A549 (cell line): ENCODE measurements around the gene PRDX5. TPM values are rescaled to one million over a fixed set of nuclear protein-coding genes. Genes with fewer than 3 reads are reported as not detected.

Experiments used
- ATAC-seq, 2 experiments: fragments of 200-7000 bp in 1 of 2; fragments of >200 bp in 1 of 2; cut with Nextera tagmentation in 1 of 2; cut with Tn5 transposase in 1 of 2; 3 replicates each; pipeline versions ENCODE4 v1.8.0 to v1.9.1; 2018 to 2020; ENCODE audit warnings: mild to moderate bottlenecking in 1 of 2, moderate library complexity in 1 of 2
- CTCF ChIA-PET: fragments of 300-600 bp; sonication (Branson Sonifier 250); formaldehyde crosslinking; extraction: SDS; loops from one replicate; lab custom pipeline; 2021; ENCODE audit warnings: antibody characterized with exemption, inconsistent platforms; lab: Yijun Ruan, JAX
- POLR2A ChIA-PET: fragments of 350-600 bp; formaldehyde crosslinking; extraction: SDS; loops from one replicate; lab custom pipeline; 2021; ENCODE audit warnings: antibody characterized with exemption, inconsistent platforms; lab: Yijun Ruan, JAX
- DNase-seq, 2 experiments: peaks; one replicate each; pipeline versions ENCODE4 v3.0.0 to v3.0.0-alpha.2; 2011 to 2016; ENCODE audit warnings: low read depth in 1 of 2, low spot score in 1 of 2
- FAIRE-seq: peaks from 2 replicates; lab custom pipeline; 2011; peaks lifted over from hg19 to GRCh38; lab: Jason Lieb, UNC
- H3K27ac ChIP-seq, 2 experiments: fragments of >200 bp; sonication (Bioruptor Twin); formaldehyde crosslinking; 3 replicates each; pipeline ENCODE4 v1.5.1; 2016 to 2017
- H3K4me1 ChIP-seq: fragments of >200 bp; sonication (Bioruptor Twin); formaldehyde crosslinking; 3 replicates; pipeline ENCODE4 v1.6.1; 2016
- H3K4me2 ChIP-seq: fragments of >200 bp; sonication (Bioruptor Twin); formaldehyde crosslinking; 3 replicates; pipeline ENCODE4 v1.6.1; 2016
- H3K4me3 ChIP-seq: fragments of >200 bp; sonication (Bioruptor Twin); formaldehyde crosslinking; 3 replicates; pipeline ENCODE4 v1.5.1; 2016
- H3K9me3 ChIP-seq: fragments of >200 bp; sonication (Bioruptor Twin); formaldehyde crosslinking; 3 replicates; pipeline ENCODE4 v1.6.1; 2016
- CBX2 ChIP-seq: fragments of 200-600 bp; sonication (generic); IDR thresholded peaks from 2 replicates; pipeline ENCODE4 v1.6.1; 2016; ENCODE audit warnings: low read depth, mild to moderate bottlenecking, borderline replicate concordance
- CEBPB ChIP-seq, 2 experiments: fragments of >200 bp in 1 of 2; sonication (Bioruptor Twin) in 1 of 2; formaldehyde crosslinking in 1 of 2; IDR thresholded peaks; 2 replicates each; pipeline ENCODE4 v1.6.1; 2012 to 2016
- FOSB ChIP-seq: fragments of 250-450 bp; sonication (Bioruptor Pico); IDR thresholded peaks from 2 replicates; pipeline ENCODE4 v1.5.0; 2020; ENCODE audit warnings: mild to moderate bottlenecking, moderate library complexity
- HDAC2 ChIP-seq: fragments of 200-600 bp; sonication (generic); IDR thresholded peaks from 2 replicates; pipeline ENCODE4 v1.6.1; 2016
- HOXA7 ChIP-seq: fragments of 250-450 bp; sonication (Bioruptor Pico); IDR thresholded peaks from 2 replicates; pipeline ENCODE4 v1.5.0; 2020; ENCODE audit warnings: mild to moderate bottlenecking, moderate library complexity
- HOXB13 ChIP-seq: fragments of 250-450 bp; sonication (Bioruptor Pico); IDR thresholded peaks from 2 replicates; pipeline ENCODE4 v1.5.0; 2020; ENCODE audit warnings: low read depth, mild to moderate bottlenecking, moderate library complexity
- HOXB5 ChIP-seq: fragments of 250-450 bp; sonication (Bioruptor Pico); IDR thresholded peaks from 2 replicates; pipeline ENCODE4 v1.5.0; 2020; ENCODE audit warnings: mild to moderate bottlenecking, moderate library complexity
- JUN ChIP-seq, 2 experiments: fragments of >200 bp; sonication (Bioruptor Twin); formaldehyde crosslinking; IDR thresholded peaks; 2 replicates in 1 of 2; 3 replicates in 1 of 2; pipeline ENCODE4 v1.6.1; 2016 to 2017
- MAX ChIP-seq: IDR thresholded peaks from 2 replicates; pipeline ENCODE4 v1.6.1; 2012
- MAZ ChIP-seq: fragments of 150-350 bp; IDR thresholded peaks from 2 replicates; pipeline ENCODE4 v1.6.1; 2014; ENCODE audit warnings: antibody characterized with exemption, low read depth, low read length, borderline replicate concordance
- MYC ChIP-seq: IDR thresholded peaks from 2 replicates; pipeline ENCODE4 v1.6.1; 2012; ENCODE audit warnings: mild to moderate bottlenecking, inconsistent platforms, low read length, improper control_type of control experiment, borderline replicate concordance
- NR3C1 ChIP-seq: fragments of >200 bp; sonication (Bioruptor Twin); formaldehyde crosslinking; IDR thresholded peaks from 3 replicates; pipeline ENCODE4 v1.6.1; 2017
- PBX3 ChIP-seq: IDR thresholded peaks from 2 replicates; pipeline ENCODE4 v1.6.1; 2012
- PHF8 ChIP-seq: fragments of 200-600 bp; sonication (generic); IDR thresholded peaks from 2 replicates; pipeline ENCODE4 v1.6.1; 2016; ENCODE audit warnings: low read depth, mild to moderate bottlenecking, antibody characterized with exemption, moderate library complexity, borderline replicate concordance
- POLR2A ChIP-seq: IDR thresholded peaks from 2 replicates; pipeline ENCODE4 v1.6.1; 2012; ENCODE audit warnings: mild to moderate bottlenecking, low read length
- RAD21 ChIP-seq, 2 experiments: fragments of >200 bp in 1 of 2; sonication (Bioruptor Twin) in 1 of 2; formaldehyde crosslinking in 1 of 2; IDR thresholded peaks in 1 of 2; conservative IDR thresholded peaks in 1 of 2; 2 replicates in 1 of 2; 3 replicates in 1 of 2; pipeline ENCODE4 v1.6.1; 2012 to 2018; ENCODE audit warnings: inconsistent platforms in 1 of 2
- RCOR1 ChIP-seq: fragments of 150-350 bp; IDR thresholded peaks from 2 replicates; pipeline ENCODE4 v1.6.1; 2014; ENCODE audit warnings: antibody characterized with exemption, low read length, low read depth
- SMC3 ChIP-seq: fragments of >200 bp; sonication (Bioruptor Twin); formaldehyde crosslinking; IDR thresholded peaks from 3 replicates; pipeline ENCODE4 v1.6.1; 2018; ENCODE audit warnings: inconsistent platforms
- ZC3H11A ChIP-seq: fragments of 450-650 bp; IDR thresholded peaks from 2 replicates; pipeline ENCODE4 v1.6.1; 2014; ENCODE audit warnings: antibody characterized with exemption, mild to moderate bottlenecking
- ZFP36 ChIP-seq: fragments of 450-650 bp; IDR thresholded peaks from 2 replicates; pipeline ENCODE4 v1.6.1; 2014; ENCODE audit warnings: borderline replicate concordance; ENCODE audit not compliant: partially characterized antibody
- WGBS: methylation state at CpG from one replicate; pipeline ENCODE4 v1.1.6; 2017; ENCODE audit errors: missing lambda C conversion rate; 5-methylcytosine and 5-hydroxymethylcytosine counted together
- polyA plus RNA-seq, 4 experiments: library from polyadenylated mRNA; depleted of rRNA in 3 of 4; stranded (reverse); fragments of >200 nt; fragmentation: RNase III in 1 of 4; extraction: RNeasy Plus Mini Kit Qiagen cat#74134 plus additional on column Dnase treatment in 1 of 4; gene quantifications; 2 replicates in 3 of 4; 3 replicates in 1 of 4; pipeline ENCODE4 v1.2.3, GENCODE V29; 2011 to 2017
- TF ChIP-seq, protein P1 (sequence below): fragments of >200 bp; sonication (Bioruptor Twin); formaldehyde crosslinking; IDR thresholded peaks from 3 replicates; pipeline ENCODE4 v1.5.1; 2016
- TF ChIP-seq, protein P2 (sequence below): IDR thresholded peaks from 2 replicates; pipeline ENCODE4 v1.6.1; 2012; ENCODE audit warnings: low read depth, borderline replicate concordance

Gene PRDX5
- polyA plus RNA-seq, 2 of the 4 experiments (the other 2 are of a cell fraction) = 377 to 491 TPM

GRCh38 chr11:64305075-64305690 lies 12.7 kb upstream of the PRDX5 start, which contains the start of gene ESRRA:
ESRRA (plus strand) TSS chr11:64305524; CDS start chr11:64307180, 1,656 bp downstream.
- ATAC-seq (peak; percentile 68 to 74), FAIRE-seq (no peak), DNase-seq (peak; percentile 94 to 99)
- Histone ChIP-seq H3K27ac (peak within 1 kb of the TSS; percentile 85 to 94), H3K4me3 (peak within 1 kb of the TSS; percentile 73), H3K4me1 (peaks cover 20% of the 10 kb centered on the region), H3K4me2 (peak within 1 kb of the TSS; percentile 99), H3K9me3 (no peaks in the 10 kb centered on the region)
- under 1% methylated on average over 14 of the region's 81 CpGs for WGBS
- CTCF ChIA-PET = interaction anchor here (0.7 to 20.7 kb wide), 20 partner anchors 10 to 468 kb away, joined by 3 to 996 read pairs (median 8); partner anchors contain the start of genes BAD, CCDC88B, DNAJC4 and FERMT3
- POLR2A ChIA-PET = interaction anchor here (0.7 to 2.8 kb wide), 13 partner anchors 13 to 120 kb away, joined by 3 to 34 read pairs (median 4); partner anchors contain the start of genes BAD, GPR137, NUDT22 and PPP1R14B
- TF ChIP-seq MAZ = 0 out of 2 replicates have a peak, but pooled peaks have one; percentile 63
- peak in 1 of 2 experiments; percentile 77; a peak in 2 of 4 replicates for TF ChIP-seq CEBPB (IDR thresholded peaks at IDR 0.05)
- peak; percentile 46 for TF ChIP-seq MYC
- TF ChIP-seq ZFP36 = no peak
- no peak for TF ChIP-seq CBX2
- TF ChIP-seq HOXB5 (CRISPR knock-in tag) = no peak
- TF ChIP-seq HOXB13 = no peak
- peak in 1 of 2 experiments; percentile 10; a peak in 1 of 5 replicates for TF ChIP-seq JUN (IDR thresholded peaks at IDR 0.05)
- no peak for TF ChIP-seq ZC3H11A
- TF ChIP-seq POLR2A = peak; percentile 20; the same call in 1 of the 2 replicates
- peak; percentile 67 for TF ChIP-seq PBX3

- peaks cover 20% of the 10 kb centered on the region for H3K4me1 ChIP-seq
- peak overlapping the region; percentile 99 for H3K4me2 ChIP-seq
- 4% methylated on average over 12 of the region's 71 CpGs for WGBS
- ChIA-PET CTCF (interaction anchor here (1.3 to 20.7 kb wide), 9 partner anchors 9 to 113 kb away, joined by 3 to 996 read pairs (median 68); partner anchors contain the start of genes BAD, CCDC88B, FKBP2 and GPR137), POLR2A (interaction anchor here (0.6 to 2.8 kb wide), 7 partner anchors 12 to 423 kb away, joined by 3 to 34 read pairs (median 3); partner anchors contain the start of genes BAD, GPR137, PRDX5 and TRMT112)
- no peaks in the 10 kb centered on the region for H3K9me3 ChIP-seq
- peak overlapping the region; percentile 73 for H3K4me3 ChIP-seq
- FAIRE-seq (no peak), DNase-seq (peak; percentile 38 to 82), ATAC-seq (peak; percentile 37 to 43)
- H3K27ac ChIP-seq = peak overlapping the region; percentile 85 to 94
- TF ChIP-seq POLR2A (peak; percentile 61), MAX (peak; percentile 59; the same call in 1 of the 2 replicates), RCOR1 (no peak), JUN (IDR thresholded peaks at IDR 0.05) (peak in 1 of 2 experiments; percentile 50; a peak in 1 of 5 replicates), HOXA7 (CRISPR knock-in tag) (peak; percentile 41; the same call in 1 of the 2 replicates), PBX3 (0 out of 2 replicates have a peak, but pooled peaks have one; percentile 10), HDAC2 (no peak), SMC3 (peak; percentile 61), RAD21 (conservative IDR thresholded peaks at IDR 0.05 in 1 of 2, IDR thresholded peaks at IDR 0.05 in 1 of 2) (peak in 1 of 2 experiments; percentile 49; a peak in 2 of 5 replicates), NR3C1 (no peak), FOSB (CRISPR knock-in tag) (peak; percentile 73), HOXB13 (no peak), MYC (0 out of 2 replicates have a peak, but pooled peaks have one; percentile 39), PHF8 (0 out of 2 replicates have a peak, but pooled peaks have one; percentile 26)
- TF ChIP-seq, protein P1, sequence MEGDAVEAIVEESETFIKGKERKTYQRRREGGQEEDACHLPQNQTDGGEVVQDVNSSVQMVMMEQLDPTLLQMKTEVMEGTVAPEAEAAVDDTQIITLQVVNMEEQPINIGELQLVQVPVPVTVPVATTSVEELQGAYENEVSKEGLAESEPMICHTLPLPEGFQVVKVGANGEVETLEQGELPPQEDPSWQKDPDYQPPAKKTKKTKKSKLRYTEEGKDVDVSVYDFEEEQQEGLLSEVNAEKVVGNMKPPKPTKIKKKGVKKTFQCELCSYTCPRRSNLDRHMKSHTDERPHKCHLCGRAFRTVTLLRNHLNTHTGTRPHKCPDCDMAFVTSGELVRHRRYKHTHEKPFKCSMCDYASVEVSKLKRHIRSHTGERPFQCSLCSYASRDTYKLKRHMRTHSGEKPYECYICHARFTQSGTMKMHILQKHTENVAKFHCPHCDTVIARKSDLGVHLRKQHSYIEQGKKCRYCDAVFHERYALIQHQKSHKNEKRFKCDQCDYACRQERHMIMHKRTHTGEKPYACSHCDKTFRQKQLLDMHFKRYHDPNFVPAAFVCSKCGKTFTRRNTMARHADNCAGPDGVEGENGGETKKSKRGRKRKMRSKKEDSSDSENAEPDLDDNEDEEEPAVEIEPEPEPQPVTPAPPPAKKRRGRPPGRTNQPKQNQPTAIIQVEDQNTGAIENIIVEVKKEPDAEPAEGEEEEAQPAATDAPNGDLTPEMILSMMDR = peak; percentile 61
- TF ChIP-seq, protein P2, sequence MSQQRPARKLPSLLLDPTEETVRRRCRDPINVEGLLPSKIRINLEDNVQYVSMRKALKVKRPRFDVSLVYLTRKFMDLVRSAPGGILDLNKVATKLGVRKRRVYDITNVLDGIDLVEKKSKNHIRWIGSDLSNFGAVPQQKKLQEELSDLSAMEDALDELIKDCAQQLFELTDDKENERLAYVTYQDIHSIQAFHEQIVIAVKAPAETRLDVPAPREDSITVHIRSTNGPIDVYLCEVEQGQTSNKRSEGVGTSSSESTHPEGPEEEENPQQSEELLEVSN = peak; percentile 42; the same call in 1 of the 2 replicates
These were observed 12.0 kb upstream of the PRDX5 start for GRCh38 chr11:64305691-64306562.
